ENCODE measurements around the gene MARCHF2.

The MARCHF2 gene

DNA sequence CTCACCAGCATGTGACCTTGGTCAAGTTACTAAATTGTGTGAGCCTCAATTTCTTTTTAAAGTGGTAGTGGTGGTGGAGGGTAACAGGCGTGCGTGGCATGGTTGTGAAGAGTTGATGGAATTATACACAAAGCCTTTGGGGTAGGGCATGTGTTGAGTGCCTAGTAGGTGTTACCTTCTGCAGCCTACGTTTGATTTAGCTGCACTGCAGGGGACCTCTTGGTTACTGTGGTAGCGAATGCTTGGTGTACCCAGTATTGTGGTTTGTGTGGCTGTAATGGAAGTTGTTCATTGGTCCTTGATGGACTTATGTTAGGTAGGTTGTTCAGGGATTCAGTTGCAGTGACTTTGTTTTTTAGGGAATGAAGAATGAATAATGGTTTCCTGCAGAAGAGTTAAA, 64.8 kb downstream of the MARCHF2 start:
- POLR2A ChIA-PET: no interaction called here
- H3K36me3 ChIP-seq (ENCODE audit: control insufficient read depth in 2 of 2, insufficient read depth in 1 of 2, low read length in 2 of 2): peaks cover 62 to 89% of the 10 kb centered on the region in 2 experiments
- H3K4me3 ChIP-seq (ENCODE audit: low read depth, low read length): no peak overlapping the region
- TF ChIP-seq ZBTB21 (tag by site-specific recombination; IDR thresholded peaks at IDR 0.05): no peak
- no peak for TF ChIP-seq ZNF174 (tag by site-specific recombination; IDR thresholded peaks at IDR 0.05)
- peak; percentile 21; the same call in 1 of the 2 replicates for TF ChIP-seq GLIS1 (tag by site-specific recombination; IDR thresholded peaks at IDR 0.05)
- peak; percentile 42; the same call in 1 of the 2 replicates for TF ChIP-seq ZNF600 (tag by site-specific recombination; IDR thresholded peaks at IDR 0.05)
- no peak for TF ChIP-seq ZNF521 (tag by site-specific recombination; IDR thresholded peaks at IDR 0.05)
- H3K4me1 ChIP-seq (ENCODE audit: control insufficient read depth, insufficient read depth, low read length): no peaks in the 10 kb centered on the region
- H3K9me3 ChIP-seq (ENCODE audit: control insufficient read depth, insufficient read depth, low read depth, low read length): no peaks in the 10 kb centered on the region
- no peak overlapping the region for H3K27ac ChIP-seq (ENCODE audit: extremely low read depth, low read depth, low read length)
- CTCF ChIA-PET: no interaction called here

DNA sequence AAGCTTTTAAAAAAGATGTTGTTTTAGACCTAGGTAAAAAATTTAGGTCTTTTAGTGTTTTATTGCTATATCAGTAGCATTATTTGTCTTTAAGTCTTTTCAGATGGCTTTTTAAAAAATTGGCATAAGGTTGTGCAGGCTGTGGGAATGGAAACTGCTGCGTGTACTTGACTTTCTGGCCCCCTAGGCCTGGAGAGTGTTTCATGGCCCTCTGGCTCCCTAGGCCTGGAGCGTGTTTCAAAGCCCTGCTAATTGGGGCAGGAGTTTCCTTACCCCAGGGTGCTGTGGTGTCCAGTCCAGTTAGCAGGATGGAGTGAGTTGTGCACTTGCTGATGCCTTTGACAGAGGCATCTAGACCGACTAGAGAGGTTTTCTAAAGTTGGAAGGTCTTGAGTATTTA, 65.5 kb downstream of the MARCHF2 start:
- Histone ChIP-seq H3K36me3 (ENCODE audit: control insufficient read depth in 2 of 2, insufficient read depth in 1 of 2, low read length in 2 of 2) (peaks cover 55 to 89% of the 10 kb centered on the region in 2 experiments), H3K4me3 (ENCODE audit: low read depth, low read length) (no peak overlapping the region), H3K9me3 (ENCODE audit: control insufficient read depth, insufficient read depth, low read depth, low read length) (no peaks in the 10 kb centered on the region), H3K27ac (ENCODE audit: extremely low read depth, low read depth, low read length) (peak overlapping the region; percentile 34; the same call in 1 of the 2 replicates), H3K4me1 (ENCODE audit: control insufficient read depth, insufficient read depth, low read length) (no peaks in the 10 kb centered on the region)
- TF ChIP-seq, protein P1, sequence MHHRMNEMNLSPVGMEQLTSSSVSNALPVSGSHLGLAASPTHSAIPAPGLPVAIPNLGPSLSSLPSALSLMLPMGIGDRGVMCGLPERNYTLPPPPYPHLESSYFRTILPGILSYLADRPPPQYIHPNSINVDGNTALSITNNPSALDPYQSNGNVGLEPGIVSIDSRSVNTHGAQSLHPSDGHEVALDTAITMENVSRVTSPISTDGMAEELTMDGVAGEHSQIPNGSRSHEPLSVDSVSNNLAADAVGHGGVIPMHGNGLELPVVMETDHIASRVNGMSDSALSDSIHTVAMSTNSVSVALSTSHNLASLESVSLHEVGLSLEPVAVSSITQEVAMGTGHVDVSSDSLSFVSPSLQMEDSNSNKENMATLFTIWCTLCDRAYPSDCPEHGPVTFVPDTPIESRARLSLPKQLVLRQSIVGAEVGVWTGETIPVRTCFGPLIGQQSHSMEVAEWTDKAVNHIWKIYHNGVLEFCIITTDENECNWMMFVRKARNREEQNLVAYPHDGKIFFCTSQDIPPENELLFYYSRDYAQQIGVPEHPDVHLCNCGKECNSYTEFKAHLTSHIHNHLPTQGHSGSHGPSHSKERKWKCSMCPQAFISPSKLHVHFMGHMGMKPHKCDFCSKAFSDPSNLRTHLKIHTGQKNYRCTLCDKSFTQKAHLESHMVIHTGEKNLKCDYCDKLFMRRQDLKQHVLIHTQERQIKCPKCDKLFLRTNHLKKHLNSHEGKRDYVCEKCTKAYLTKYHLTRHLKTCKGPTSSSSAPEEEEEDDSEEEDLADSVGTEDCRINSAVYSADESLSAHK (tag by site-specific recombination; IDR thresholded peaks at IDR 0.05): peak; percentile 58
- TF ChIP-seq, protein P2, sequence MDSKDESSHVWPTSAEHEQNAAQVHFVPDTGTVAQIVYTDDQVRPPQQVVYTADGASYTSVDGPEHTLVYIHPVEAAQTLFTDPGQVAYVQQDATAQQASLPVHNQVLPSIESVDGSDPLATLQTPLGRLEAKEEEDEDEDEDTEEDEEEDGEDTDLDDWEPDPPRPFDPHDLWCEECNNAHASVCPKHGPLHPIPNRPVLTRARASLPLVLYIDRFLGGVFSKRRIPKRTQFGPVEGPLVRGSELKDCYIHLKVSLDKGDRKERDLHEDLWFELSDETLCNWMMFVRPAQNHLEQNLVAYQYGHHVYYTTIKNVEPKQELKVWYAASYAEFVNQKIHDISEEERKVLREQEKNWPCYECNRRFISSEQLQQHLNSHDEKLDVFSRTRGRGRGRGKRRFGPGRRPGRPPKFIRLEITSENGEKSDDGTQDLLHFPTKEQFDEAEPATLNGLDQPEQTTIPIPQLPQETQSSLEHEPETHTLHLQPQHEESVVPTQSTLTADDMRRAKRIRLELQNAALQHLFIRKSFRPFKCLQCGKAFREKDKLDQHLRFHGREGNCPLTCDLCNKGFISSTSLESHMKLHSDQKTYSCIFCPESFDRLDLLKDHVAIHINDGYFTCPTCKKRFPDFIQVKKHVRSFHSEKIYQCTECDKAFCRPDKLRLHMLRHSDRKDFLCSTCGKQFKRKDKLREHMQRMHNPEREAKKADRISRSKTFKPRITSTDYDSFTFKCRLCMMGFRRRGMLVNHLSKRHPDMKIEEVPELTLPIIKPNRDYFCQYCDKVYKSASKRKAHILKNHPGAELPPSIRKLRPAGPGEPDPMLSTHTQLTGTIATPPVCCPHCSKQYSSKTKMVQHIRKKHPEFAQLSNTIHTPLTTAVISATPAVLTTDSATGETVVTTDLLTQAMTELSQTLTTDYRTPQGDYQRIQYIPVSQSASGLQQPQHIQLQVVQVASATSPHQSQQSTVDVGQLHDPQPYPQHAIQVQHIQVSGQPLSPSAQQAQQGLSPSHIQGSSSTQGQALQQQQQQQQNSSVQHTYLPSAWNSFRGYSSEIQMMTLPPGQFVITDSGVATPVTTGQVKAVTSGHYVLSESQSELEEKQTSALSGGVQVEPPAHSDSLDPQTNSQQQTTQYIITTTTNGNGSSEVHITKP (tag by site-specific recombination; IDR thresholded peaks at IDR 0.05): no peak
- ChIA-PET CTCF (interaction anchor here (0.7 to 0.9 kb wide), 2 partner anchors 9 to 125 kb away, joined by 4 to 5 read pairs; no protein-coding TSS in a partner anchor), POLR2A (interaction anchor here (0.6 kb wide), 1 partner anchor 42 kb away, joined by 4 read pairs; no protein-coding TSS in a partner anchor)

DNA sequence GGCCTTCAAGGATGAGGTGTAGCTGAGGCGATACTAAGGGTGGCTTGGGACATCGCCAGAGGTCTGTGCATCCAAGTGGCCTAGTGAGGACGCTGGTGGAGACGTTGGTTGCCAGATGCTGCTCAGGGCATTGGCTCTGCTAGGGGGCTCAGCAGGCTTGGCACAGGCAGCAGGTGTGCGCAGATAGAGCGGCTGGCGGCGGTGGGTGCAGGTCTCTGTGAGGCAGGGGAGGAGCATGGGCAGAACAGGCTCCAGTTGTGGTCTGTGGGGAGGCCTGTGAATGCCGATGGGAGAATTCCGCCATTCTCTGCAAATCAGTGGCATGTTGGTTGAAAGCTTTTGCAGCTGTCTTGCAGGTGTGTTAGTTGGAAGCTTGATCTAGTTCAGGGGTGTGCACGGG, 68.1 kb downstream of the MARCHF2 start:
- H3K4me3 ChIP-seq (ENCODE audit: low read depth, low read length): no peak overlapping the region
- ChIA-PET POLR2A (no interaction called here), CTCF (interaction anchor here (0.6 to 1.6 kb wide), 3 partner anchors 24 to 32 kb away, joined by 3 to 4 read pairs (median 4); no protein-coding TSS in a partner anchor)
- no peaks in the 10 kb centered on the region for H3K4me1 ChIP-seq (ENCODE audit: control insufficient read depth, insufficient read depth, low read length)
- H3K9me3 ChIP-seq (ENCODE audit: control insufficient read depth, insufficient read depth, low read depth, low read length): no peaks in the 10 kb centered on the region
- H3K27ac ChIP-seq (ENCODE audit: extremely low read depth, low read depth, low read length): no peak overlapping the region
- TF ChIP-seq ZIC2 (tag by site-specific recombination; IDR thresholded peaks at IDR 0.05) (no peak), IKZF3 (tag by site-specific recombination; IDR thresholded peaks at IDR 0.05) (no peak), ZNF184 (tag by site-specific recombination; IDR thresholded peaks at IDR 0.05) (no peak), ZFP41 (tag by site-specific recombination; IDR thresholded peaks at IDR 0.05; ENCODE audit: borderline replicate concordance) (no peak)
- H3K36me3 ChIP-seq (ENCODE audit: control insufficient read depth in 2 of 2, insufficient read depth in 1 of 2, low read length in 2 of 2): peaks cover 39 to 89% of the 10 kb centered on the region in 2 experiments

DNA sequence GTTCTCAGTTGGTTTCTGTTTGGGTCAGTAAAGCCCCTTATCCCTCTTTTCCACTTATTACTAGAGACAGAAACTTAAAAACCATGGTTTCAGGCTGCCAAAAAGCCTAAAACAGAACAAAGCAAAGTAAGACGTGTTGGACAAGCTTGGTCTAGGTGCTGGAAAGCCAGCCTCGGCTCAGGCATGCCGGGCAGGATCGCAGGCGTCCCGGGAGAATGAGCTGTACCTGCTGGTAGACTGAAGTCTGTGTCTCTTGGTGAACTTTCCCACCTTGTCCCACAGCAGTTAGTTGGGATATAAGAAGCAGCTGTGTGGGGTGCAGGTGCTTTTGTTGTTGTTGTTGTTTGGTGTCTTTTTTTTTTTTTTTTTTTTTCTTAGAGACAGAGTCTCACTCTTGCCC, 68.5 kb downstream of the MARCHF2 start:
- H3K27ac ChIP-seq (ENCODE audit: extremely low read depth, low read depth, low read length): no peak overlapping the region
- no peak overlapping the region for H3K4me3 ChIP-seq (ENCODE audit: low read depth, low read length)
- ChIA-PET CTCF (interaction anchor here (0.5 to 1.6 kb wide), 3 partner anchors 24 to 161 kb away, joined by 3 to 4 read pairs (median 4); no protein-coding TSS in a partner anchor), POLR2A (interaction anchor here (0.5 to 1.2 kb wide), 2 partner anchors 58 to 86 kb away, joined by 4 read pairs; no protein-coding TSS in a partner anchor)
- peaks cover 39 to 89% of the 10 kb centered on the region in 2 experiments for H3K36me3 ChIP-seq (ENCODE audit: control insufficient read depth in 2 of 2, insufficient read depth in 1 of 2, low read length in 2 of 2)
- H3K4me1 ChIP-seq (ENCODE audit: control insufficient read depth, insufficient read depth, low read length): no peaks in the 10 kb centered on the region
- H3K9me3 ChIP-seq (ENCODE audit: control insufficient read depth, insufficient read depth, low read depth, low read length): no peaks in the 10 kb centered on the region
- TF ChIP-seq, protein P3, sequence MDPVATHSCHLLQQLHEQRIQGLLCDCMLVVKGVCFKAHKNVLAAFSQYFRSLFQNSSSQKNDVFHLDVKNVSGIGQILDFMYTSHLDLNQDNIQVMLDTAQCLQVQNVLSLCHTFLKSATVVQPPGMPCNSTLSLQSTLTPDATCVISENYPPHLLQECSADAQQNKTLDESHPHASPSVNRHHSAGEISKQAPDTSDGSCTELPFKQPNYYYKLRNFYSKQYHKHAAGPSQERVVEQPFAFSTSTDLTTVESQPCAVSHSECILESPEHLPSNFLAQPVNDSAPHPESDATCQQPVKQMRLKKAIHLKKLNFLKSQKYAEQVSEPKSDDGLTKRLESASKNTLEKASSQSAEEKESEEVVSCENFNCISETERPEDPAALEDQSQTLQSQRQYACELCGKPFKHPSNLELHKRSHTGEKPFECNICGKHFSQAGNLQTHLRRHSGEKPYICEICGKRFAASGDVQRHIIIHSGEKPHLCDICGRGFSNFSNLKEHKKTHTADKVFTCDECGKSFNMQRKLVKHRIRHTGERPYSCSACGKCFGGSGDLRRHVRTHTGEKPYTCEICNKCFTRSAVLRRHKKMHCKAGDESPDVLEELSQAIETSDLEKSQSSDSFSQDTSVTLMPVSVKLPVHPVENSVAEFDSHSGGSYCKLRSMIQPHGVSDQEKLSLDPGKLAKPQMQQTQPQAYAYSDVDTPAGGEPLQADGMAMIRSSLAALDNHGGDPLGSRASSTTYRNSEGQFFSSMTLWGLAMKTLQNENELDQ (tag by site-specific recombination; IDR thresholded peaks at IDR 0.05; ENCODE audit: low read depth): no peak
- TF ChIP-seq, protein P4, sequence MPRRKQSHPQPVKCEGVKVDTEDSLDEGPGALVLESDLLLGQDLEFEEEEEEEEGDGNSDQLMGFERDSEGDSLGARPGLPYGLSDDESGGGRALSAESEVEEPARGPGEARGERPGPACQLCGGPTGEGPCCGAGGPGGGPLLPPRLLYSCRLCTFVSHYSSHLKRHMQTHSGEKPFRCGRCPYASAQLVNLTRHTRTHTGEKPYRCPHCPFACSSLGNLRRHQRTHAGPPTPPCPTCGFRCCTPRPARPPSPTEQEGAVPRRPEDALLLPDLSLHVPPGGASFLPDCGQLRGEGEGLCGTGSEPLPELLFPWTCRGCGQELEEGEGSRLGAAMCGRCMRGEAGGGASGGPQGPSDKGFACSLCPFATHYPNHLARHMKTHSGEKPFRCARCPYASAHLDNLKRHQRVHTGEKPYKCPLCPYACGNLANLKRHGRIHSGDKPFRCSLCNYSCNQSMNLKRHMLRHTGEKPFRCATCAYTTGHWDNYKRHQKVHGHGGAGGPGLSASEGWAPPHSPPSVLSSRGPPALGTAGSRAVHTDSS (tag by site-specific recombination; IDR thresholded peaks at IDR 0.05): no peak
- TF ChIP-seq ZNF776 (tag by site-specific recombination; IDR thresholded peaks at IDR 0.05; ENCODE audit: borderline replicate concordance): no peak
- no peak for TF ChIP-seq ZNF394 (tag by site-specific recombination; IDR thresholded peaks at IDR 0.05; ENCODE audit: borderline replicate concordance)
